CD4-positive, alpha-beta memory T cell (primary cell): ENCODE data around the gene RRM2. TPM values are rescaled to one million over a fixed set of nuclear protein-coding genes. Genes with fewer than 3 reads are reported as not detected.

Experiments used
- CTCF ChIA-PET: fragments of 350-600 bp; sonication (Branson Sonifier 250); formaldehyde crosslinking; loops from one replicate; lab custom pipeline; 2021; ENCODE audit warnings: inconsistent platforms; ENCODE audit not compliant: partially characterized antibody; lab: Charles Lee
- POLR2A ChIA-PET: fragments of 350-600 bp; sonication (Branson Sonifier 250); formaldehyde crosslinking; loops from one replicate; lab custom pipeline; 2021; ENCODE audit not compliant: partially characterized antibody; lab: Charles Lee
- DNase-seq, 5 donors: peaks; one replicate each; pipeline versions ENCODE4 v3.0.0 to v3.0.0-alpha.2; 2020 to 2022; ENCODE audit warnings: mixed read lengths in 1 of 5
- H3K27ac ChIP-seq: one replicate; pipeline ENCODE4 v1.7.0; 2013; ENCODE audit warnings: low read depth, low read length
- H3K27me3 ChIP-seq: 2 replicates; pipeline ENCODE4 v1.7.0; 2013; ENCODE audit warnings: mild to moderate bottlenecking, low read length, moderate library complexity; ENCODE audit not compliant: insufficient read depth
- H3K36me3 ChIP-seq: 2 replicates; pipeline ENCODE4 v1.7.0; 2013; ENCODE audit warnings: mild to moderate bottlenecking, low read length, moderate library complexity; ENCODE audit not compliant: insufficient read depth
- H3K4me1 ChIP-seq: 2 replicates; pipeline ENCODE4 v1.7.0; 2013; ENCODE audit warnings: mild to moderate bottlenecking, low read length, moderate library complexity; ENCODE audit not compliant: insufficient read depth
- H3K4me3 ChIP-seq, 2 donors: one replicate each; pipeline ENCODE4 v1.7.0; 2013; ENCODE audit warnings: low read length in 2 of 2, mild to moderate bottlenecking in 1 of 2
- H3K9me3 ChIP-seq, 2 donors: one replicate each; pipeline ENCODE4 v1.7.0; 2013; ENCODE audit warnings: low read length in 2 of 2, control low read depth in 1 of 2; ENCODE audit not compliant: control insufficient read depth in 1 of 2
- H3K27ac Mint-ChIP-seq, 7 donors: one replicate each; pipeline ENCODE4 v1.8.0; 2020 to 2021; ENCODE audit warnings: mixed read lengths in 7 of 7, mild to moderate bottlenecking in 6 of 7, inconsistent platforms in 3 of 7, moderate library complexity in 3 of 7
- H3K27me3 Mint-ChIP-seq, 2 donors: one replicate each; pipeline ENCODE4 v1.8.0; 2020 to 2021; ENCODE audit warnings: mixed read lengths in 2 of 2
- H3K36me3 Mint-ChIP-seq, 2 donors: one replicate each; pipeline ENCODE4 v1.8.0; 2020 to 2021; ENCODE audit warnings: mixed read lengths in 2 of 2, inconsistent platforms in 1 of 2, mild to moderate bottlenecking in 1 of 2
- H3K4me1 Mint-ChIP-seq, 4 donors: one replicate each; pipeline ENCODE4 v1.8.0; 2020 to 2021; ENCODE audit warnings: mixed read lengths in 4 of 4, mild to moderate bottlenecking in 1 of 4
- H3K4me3 Mint-ChIP-seq, 8 donors: one replicate each; pipeline ENCODE4 v1.8.0; 2020 to 2021; ENCODE audit warnings: mixed read lengths in 8 of 8, mild to moderate bottlenecking in 7 of 8, moderate library complexity in 6 of 8, inconsistent platforms in 3 of 8
- H3K9me3 Mint-ChIP-seq, 8 donors: one replicate each; pipeline ENCODE4 v1.8.0; 2020 to 2021; ENCODE audit warnings: mixed read lengths in 8 of 8, mild to moderate bottlenecking in 5 of 8, inconsistent platforms in 3 of 8, moderate library complexity in 1 of 8
- intact Hi-C: fragments of 100-400 bp; cut with micrococcal nuclease; formaldehyde crosslinking; loops from one replicate; pipeline ENCODE4 v1.15.1; 2023
- polyA plus RNA-seq, 2 donors: library from polyadenylated mRNA; unstranded; fragments of 300-500 nt; fragmentation: Illumina TruSeq; gene quantifications; one replicate each; pipeline ENCODE4 v1.2.3, GENCODE V29; 2021
- total RNA-seq, 2 experiments: library from RNA; stranded (reverse); gene quantifications; one replicate each; pipeline ENCODE4 v1.2.3, GENCODE V29; 2021

Gene RRM2
- total and polyA plus RNA-seq, 4 experiments from 2014 or later, result 0.42 to 0.77 (median 0.48) TPM; not detected in 1

DNA sequence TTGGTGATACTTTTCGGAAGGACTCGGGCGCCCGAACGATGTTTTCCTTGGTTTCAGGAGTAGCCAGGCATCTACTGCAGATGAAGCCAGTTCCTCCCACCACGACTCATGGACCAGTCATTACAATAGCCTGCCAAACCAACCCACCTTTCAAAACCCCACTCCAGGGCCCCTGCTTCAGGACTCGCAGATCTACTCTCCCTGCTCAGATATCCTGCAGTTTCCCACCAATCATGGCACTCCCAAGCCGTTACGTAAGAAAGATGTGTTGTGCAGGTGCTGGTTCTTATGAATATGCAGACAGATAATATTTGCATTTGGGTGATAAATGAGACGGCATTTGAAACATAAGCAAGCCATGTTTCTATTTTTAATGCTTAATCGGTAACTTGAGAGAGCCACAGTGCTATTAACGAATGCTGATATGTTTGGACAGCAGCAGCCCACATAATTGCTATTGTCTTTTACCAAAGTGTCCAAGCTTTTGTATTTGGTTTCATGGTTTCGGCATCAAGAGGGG lies 38.8 kb upstream of the RRM2 start:
- Histone ChIP-seq H3K27me3 (peaks cover 39% of the 10 kb centered on the region), H3K27ac (no peak overlapping the region), H3K4me1 (peaks cover 23% of the 10 kb centered on the region), H3K4me3 (no peak overlapping the region), H3K36me3 (no peaks in the 10 kb centered on the region), H3K9me3 (no peaks in the 10 kb centered on the region)
- ChIA-PET POLR2A (no interaction called here), CTCF (interaction anchor here (1.0 to 3.6 kb wide), 3 partner anchors 12 to 352 kb away, joined by 3 to 34 read pairs (median 16); no protein-coding TSS in a partner anchor)
- Mint-ChIP-seq H3K27me3 (peaks cover 41 to 54% of the 10 kb centered on the region in 2 donors), H3K9me3 (peaks cover 0 to 2% (median 0%) of the 10 kb centered on the region in 8 donors), H3K36me3 (peaks cover 0 to 8% of the 10 kb centered on the region in 2 donors), H3K27ac (no peak overlapping the region), H3K4me3 (peak overlapping the region in 2 of 8 donors; percentile 39 to 46), H3K4me1 (peaks cover 8 to 20% (median 11%) of the 10 kb centered on the region in 4 donors)
- no peak for DNase-seq
- intact Hi-C loops, result no loop called here

DNA sequence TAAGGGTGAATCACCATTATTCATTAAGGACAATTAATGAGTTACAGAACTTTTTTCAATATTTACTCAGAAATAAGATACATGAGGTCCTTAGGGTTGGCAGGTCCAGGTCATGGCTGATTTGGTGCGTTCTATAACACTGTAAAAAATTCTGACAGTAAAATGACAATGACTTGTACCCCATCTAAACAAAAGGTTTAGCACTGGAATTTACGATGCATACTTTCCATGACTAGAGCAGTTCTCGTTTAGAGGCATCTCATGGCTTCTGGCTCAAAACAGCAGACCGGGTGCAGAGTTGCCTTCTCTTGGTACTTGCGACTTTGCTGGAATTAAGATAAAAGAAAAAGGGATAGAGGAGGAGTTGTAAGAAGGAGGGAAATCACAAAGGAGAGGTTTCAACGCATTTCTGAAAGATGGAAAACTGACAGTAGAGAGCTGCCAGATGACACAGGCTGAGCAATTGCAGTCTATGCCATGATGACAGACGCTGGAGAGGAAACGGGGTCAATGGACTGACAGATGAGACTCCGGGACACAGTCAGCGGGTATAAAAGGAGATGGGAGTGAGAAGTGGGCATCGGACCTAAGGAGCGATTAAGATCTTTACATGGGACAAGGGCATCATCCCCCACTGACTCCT lies 38.2 kb upstream of the RRM2 start:
- ChIA-PET CTCF (interaction anchor here (1.6 to 3.6 kb wide), 4 partner anchors 11 to 351 kb away, joined by 5 to 34 read pairs (median 22); no protein-coding TSS in a partner anchor), POLR2A (no interaction called here)
- DNase-seq, result no peak
- Mint-ChIP-seq H3K4me1 (peaks cover 6 to 14% (median 8%) of the 10 kb centered on the region in 4 donors), H3K27ac (peak overlapping the region in 1 of 7 donors; percentile 2), H3K4me3 (no peak overlapping the region), H3K9me3 (no peaks in the 10 kb centered on the region), H3K36me3 (peaks cover 0 to 5% of the 10 kb centered on the region in 2 donors), H3K27me3 (peaks cover 37 to 53% of the 10 kb centered on the region in 2 donors)
- H3K4me1 ChIP-seq, result peaks cover 17% of the 10 kb centered on the region
- H3K4me3 ChIP-seq, result no peak overlapping the region
- no peak overlapping the region for H3K27ac ChIP-seq
- no peaks in the 10 kb centered on the region for H3K9me3 ChIP-seq
- no peaks in the 10 kb centered on the region for H3K36me3 ChIP-seq
- peaks cover 36% of the 10 kb centered on the region for H3K27me3 ChIP-seq
- intact Hi-C loops, result no loop called here

DNA sequence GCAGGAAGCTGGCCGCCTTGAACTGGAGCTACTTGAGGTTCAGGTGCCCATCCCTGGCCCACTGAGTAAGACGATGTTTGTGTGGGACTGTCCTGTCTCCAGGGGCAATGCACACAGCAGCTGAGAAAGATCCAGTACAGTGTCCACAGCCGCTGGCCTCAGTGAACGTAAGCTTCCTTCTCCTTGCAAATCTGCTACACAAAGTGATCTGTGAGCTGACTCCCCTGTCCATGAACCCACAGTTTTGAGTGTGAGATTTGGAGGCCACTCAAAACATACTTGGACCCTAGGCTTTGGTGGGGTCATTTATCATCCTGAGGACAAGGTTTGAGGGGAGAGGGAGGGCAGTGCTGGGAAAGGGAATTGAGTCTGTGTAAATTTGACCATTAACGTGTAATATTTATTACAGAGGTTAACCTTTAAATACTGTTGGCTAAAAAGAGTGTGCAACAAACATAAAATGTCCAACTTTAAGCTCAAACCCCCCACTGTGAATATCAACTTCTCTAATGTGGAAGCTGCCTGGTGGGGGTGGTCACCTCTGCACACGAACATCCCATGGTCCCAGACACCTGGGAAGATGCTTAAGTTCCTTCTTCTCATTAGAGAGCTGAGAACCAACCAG lies 37.4 kb upstream of the RRM2 start:
- DNase-seq, result no peak
- Mint-ChIP-seq H3K27me3 (peaks cover 37 to 60% of the 10 kb centered on the region in 2 donors), H3K36me3 (peaks cover 0 to 4% of the 10 kb centered on the region in 2 donors), H3K4me1 (peaks cover 6 to 13% (median 8%) of the 10 kb centered on the region in 4 donors), H3K27ac (no peak overlapping the region), H3K4me3 (no peak overlapping the region), H3K9me3 (no peaks in the 10 kb centered on the region)
- H3K9me3 ChIP-seq, result no peaks in the 10 kb centered on the region
- H3K4me3 ChIP-seq, result no peak overlapping the region
- intact Hi-C loops, result no loop called here
- CTCF ChIA-PET, result interaction anchor here (1.3 to 3.6 kb wide), 4 partner anchors 10 to 350 kb away, joined by 5 to 27 read pairs (median 12); no protein-coding TSS in a partner anchor
- peaks cover 16% of the 10 kb centered on the region for H3K4me1 ChIP-seq
- H3K36me3 ChIP-seq, result no peaks in the 10 kb centered on the region
- no peak overlapping the region for H3K27ac ChIP-seq
- POLR2A ChIA-PET, result no interaction called here
- H3K27me3 ChIP-seq, result peaks cover 40% of the 10 kb centered on the region

DNA sequence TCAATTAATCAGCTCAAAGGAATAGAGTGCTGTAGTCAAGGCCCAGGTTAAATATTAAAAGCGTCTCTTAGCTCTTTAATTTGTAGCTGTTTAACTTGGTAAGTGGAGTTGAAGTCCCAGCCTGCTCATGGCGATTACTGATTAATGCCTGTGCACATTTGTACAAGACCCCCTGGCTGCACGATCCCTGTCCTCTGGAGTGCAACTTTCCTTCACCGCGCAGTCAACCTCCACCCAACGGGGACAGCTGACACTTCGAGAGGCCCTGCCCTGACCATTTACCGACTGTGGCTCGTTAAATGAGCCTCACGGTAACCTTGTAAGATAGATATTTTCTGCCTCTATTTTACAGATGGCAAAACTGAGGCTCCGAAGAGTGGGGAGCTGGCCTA lies 36.9 kb upstream of the RRM2 start:
- POLR2A ChIA-PET, result no interaction called here
- Histone ChIP-seq H3K9me3 (no peaks in the 10 kb centered on the region), H3K27me3 (peaks cover 41% of the 10 kb centered on the region), H3K4me1 (peaks cover 14% of the 10 kb centered on the region), H3K4me3 (no peak overlapping the region), H3K36me3 (no peaks in the 10 kb centered on the region), H3K27ac (no peak overlapping the region)
- H3K27me3 Mint-ChIP-seq, result peaks cover 40 to 64% of the 10 kb centered on the region in 2 donors
- CTCF ChIA-PET, result interaction anchor here (1.3 to 3.6 kb wide), 4 partner anchors 10 to 350 kb away, joined by 5 to 27 read pairs (median 12); no protein-coding TSS in a partner anchor
- no peak for DNase-seq
- H3K27ac Mint-ChIP-seq, result no peak overlapping the region
- intact Hi-C loops, result no loop called here
- no peaks in the 10 kb centered on the region for H3K9me3 Mint-ChIP-seq
- peaks cover 6 to 13% (median 7%) of the 10 kb centered on the region in 4 donors for H3K4me1 Mint-ChIP-seq
- peaks cover 0 to 4% of the 10 kb centered on the region in 2 donors for H3K36me3 Mint-ChIP-seq
- no peak overlapping the region for H3K4me3 Mint-ChIP-seq

DNA sequence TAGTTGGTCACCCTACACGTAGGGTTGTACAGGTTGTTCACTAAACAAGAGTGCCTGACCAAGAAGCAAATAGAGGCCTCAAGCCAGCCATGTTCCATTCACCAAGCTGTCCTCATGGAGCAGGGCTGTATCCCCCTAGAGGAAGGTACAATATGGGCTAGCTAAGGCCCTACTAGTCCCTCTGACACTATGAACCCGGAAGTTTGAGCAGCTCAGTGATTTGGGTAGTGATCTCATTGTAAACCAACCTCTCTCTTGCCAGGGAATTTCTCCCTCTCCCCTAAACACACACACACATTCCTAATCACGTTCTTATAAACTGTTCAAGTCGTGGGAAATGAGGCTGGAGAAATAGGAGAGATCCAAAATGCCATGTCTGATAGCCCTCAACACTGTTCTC lies 35.6 kb upstream of the RRM2 start:
- Histone ChIP-seq H3K9me3 (no peaks in the 10 kb centered on the region), H3K4me3 (no peak overlapping the region), H3K36me3 (no peaks in the 10 kb centered on the region), H3K4me1 (peaks cover under 1% of the 10 kb centered on the region), H3K27ac (no peak overlapping the region), H3K27me3 (peaks cover 34% of the 10 kb centered on the region)
- H3K9me3 Mint-ChIP-seq, result peaks cover 0 to 3% (median under 1%) of the 10 kb centered on the region in 8 donors
- peaks cover 0 to 4% of the 10 kb centered on the region in 2 donors for H3K36me3 Mint-ChIP-seq
- ChIA-PET CTCF (interaction anchor here (2.4 to 6.6 kb wide), 2 partner anchors 10 to 15 kb away, joined by 11 to 41 read pairs; no protein-coding TSS in a partner anchor), POLR2A (no interaction called here)
- H3K27ac Mint-ChIP-seq, result no peak overlapping the region
- no peak overlapping the region for H3K4me3 Mint-ChIP-seq
- no peak for DNase-seq
- peaks cover 0 to 10% (median 5%) of the 10 kb centered on the region in 4 donors for H3K4me1 Mint-ChIP-seq
- intact Hi-C loops, result no loop called here
- peaks cover 36 to 63% of the 10 kb centered on the region in 2 donors for H3K27me3 Mint-ChIP-seq

DNA sequence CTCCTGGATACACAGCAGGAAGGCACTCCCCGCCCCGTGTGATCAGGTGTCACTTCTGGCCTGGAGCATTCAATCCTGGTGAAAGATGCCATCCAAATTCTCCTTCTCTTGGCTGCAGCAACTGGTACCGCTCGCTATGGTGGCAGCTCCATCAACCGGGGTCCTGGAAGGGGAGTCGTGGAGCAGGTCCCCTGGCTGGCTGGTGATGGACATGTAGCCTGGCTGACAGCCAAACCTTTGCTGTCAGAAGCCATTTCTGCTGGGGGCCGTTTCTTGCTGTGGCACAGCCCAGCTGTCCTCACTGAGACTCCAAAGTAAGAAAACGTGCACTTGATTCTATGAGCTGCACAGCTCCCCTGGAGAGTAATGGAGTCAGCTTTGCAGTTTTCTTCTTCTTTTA lies 35.2 kb upstream of the RRM2 start:
- Histone ChIP-seq H3K36me3 (no peaks in the 10 kb centered on the region), H3K27ac (no peak overlapping the region), H3K4me1 (no peaks in the 10 kb centered on the region), H3K27me3 (peaks cover 32% of the 10 kb centered on the region), H3K4me3 (no peak overlapping the region), H3K9me3 (no peaks in the 10 kb centered on the region)
- intact Hi-C loops, result no loop called here
- no peak overlapping the region for H3K4me3 Mint-ChIP-seq
- H3K27ac Mint-ChIP-seq, result no peak overlapping the region
- DNase-seq, result no peak
- POLR2A ChIA-PET, result no interaction called here
- peaks cover 0 to 14% (median 7%) of the 10 kb centered on the region in 4 donors for H3K4me1 Mint-ChIP-seq
- H3K36me3 Mint-ChIP-seq, result peaks cover 0 to 4% of the 10 kb centered on the region in 2 donors
- H3K9me3 Mint-ChIP-seq, result peaks cover 0 to 6% (median 5%) of the 10 kb centered on the region in 8 donors
- CTCF ChIA-PET, result interaction anchor here (1.1 to 6.6 kb wide), 3 partner anchors 10 to 103 kb away, joined by 3 to 41 read pairs (median 11); no protein-coding TSS in a partner anchor
- peaks cover 39 to 67% of the 10 kb centered on the region in 2 donors for H3K27me3 Mint-ChIP-seq
